Psoas muscle (tissue), 8 donors: ENCODE measurements around the gene INHBB. TPM values are rescaled to one million over a fixed set of nuclear protein-coding genes. Genes with fewer than 3 reads are reported as not detected.

ENCODE experiments used
- ATAC-seq, 4 donors: fragments of 200-7000 bp; cut with Tn5 transposase; one replicate each; pipeline ENCODE4 v1.9.1; 2020; ENCODE audit warnings: moderate library complexity in 3 of 4, mild to moderate bottlenecking in 2 of 4
- DNase-seq, 2 donors: peaks; one replicate each; pipeline ENCODE4 v3.0.0-alpha.2; 2020
- H3K27ac ChIP-seq: fragments of 200-600 bp; one replicate; pipeline ENCODE4 v1.8.0; 2022
- H3K27me3 ChIP-seq, 3 donors: fragments of 200-600 bp in 1 of 3; one replicate each; pipeline versions ENCODE4 v1.6.1 to v1.8.0; 2013 to 2022; ENCODE audit warnings: low read length in 2 of 3, mild to moderate bottlenecking in 2 of 3, moderate library complexity in 1 of 3; ENCODE audit not compliant: insufficient read depth in 3 of 3
- H3K36me3 ChIP-seq, 2 donors: fragments of 200-600 bp in 1 of 2; one replicate each; pipeline versions ENCODE4 v1.6.1 to v1.8.0; 2013 to 2022; ENCODE audit warnings: low read depth in 1 of 2, mild to moderate bottlenecking in 1 of 2, moderate library complexity in 1 of 2; ENCODE audit not compliant: insufficient read depth in 1 of 2
- H3K4me1 ChIP-seq: fragments of 200-600 bp; one replicate; pipeline ENCODE4 v1.8.0; 2022
- H3K4me3 ChIP-seq: fragments of 200-600 bp; one replicate; pipeline ENCODE4 v1.8.0; 2022; ENCODE audit warnings: mild to moderate bottlenecking
- H3K9me3 ChIP-seq: fragments of 200-600 bp; one replicate; pipeline ENCODE4 v1.8.0; 2022
- whole genome bisulfite sequencing, 3 donors: extraction: QIAGEN DNeasy Blood & Tissue Kit; methylation state at CpG; one replicate each; pipeline versions ENCODE4 v1.1.6 to v1.1.7; 2013; 5-methylcytosine and 5-hydroxymethylcytosine counted together
- intact Hi-C, 2 donors: fragments of 100-400 bp; cut with DNase I; formaldehyde crosslinking; loops; one replicate each; pipeline versions ENCODE4 v1.11.0 to v1.14.2; 2022
- polyA plus RNA-seq, 3 donors: library from polyadenylated mRNA; stranded (reverse); fragments of 200-250 nt; gene quantifications; one replicate each; pipeline ENCODE4 v1.2.3, GENCODE V29; 2013
- total RNA-seq, 4 donors: library from RNA; stranded (reverse); fragmentation: NEBNext Ultra II Directional in 2 of 4; extraction: Animal tissue kit (Norgen Biotek cat#: 25700) in 2 of 4; gene quantifications; one replicate each; pipeline versions ENCODE4 v1.2.1 to v1.2.4, GENCODE V29; 2021 to 2023
- TF ChIP-seq, protein P1 (sequence below): fragments of 200-600 bp; IDR thresholded peaks from one replicate; pipeline ENCODE4 v1.8.0; 2022; ENCODE audit warnings: antibody characterized with exemption
- donor health status: healthy with polysubstance abuse.
- donor health status: DM: no; HTN: no; CAD: no; lungs with moderate emphysema.
- donor health status: Bipolar disorder and iron deficiency.
- donor health status: healthy.
- donor health status: DM: yes; HTN: yes; CAD: no.
- donor health status: DM: no; HTN: no; CAD: no.
- donor health status: DM: no; HTN: no; CAD: no.
- donor health status: DM: yes; HTN: yes; CAD: no.

INHBB gene
- total and polyA plus RNA-seq, 7 donors = 2.9 to 20.0 (median 13.4) TPM

DNA sequence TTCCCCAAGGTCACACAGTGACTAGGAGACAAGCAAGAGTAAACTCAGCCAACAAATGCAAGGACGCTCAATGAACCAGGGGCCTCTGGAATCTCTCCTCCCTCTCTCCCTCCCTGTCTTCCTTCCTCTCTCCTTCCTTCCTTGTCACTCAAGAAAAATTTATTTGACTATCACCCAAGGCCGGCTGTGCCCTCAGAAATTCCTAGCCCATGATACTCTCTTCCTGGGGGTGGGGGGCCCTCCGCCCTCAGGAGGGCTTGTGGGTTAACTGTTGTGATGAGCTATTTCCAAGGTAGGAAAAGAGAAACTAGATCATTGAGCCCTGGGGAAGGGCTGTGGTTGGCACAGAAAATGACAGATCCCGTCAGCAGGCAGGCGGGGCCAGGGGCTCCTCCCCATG is 21.7 kb downstream of the INHBB start:
- WGBS, 3 donors = 75 to 84% (median 76%) methylated on average over 5 of the region's 5 CpGs
- ATAC-seq = no peak
- no peak overlapping the region for H3K4me3 ChIP-seq

DNA sequence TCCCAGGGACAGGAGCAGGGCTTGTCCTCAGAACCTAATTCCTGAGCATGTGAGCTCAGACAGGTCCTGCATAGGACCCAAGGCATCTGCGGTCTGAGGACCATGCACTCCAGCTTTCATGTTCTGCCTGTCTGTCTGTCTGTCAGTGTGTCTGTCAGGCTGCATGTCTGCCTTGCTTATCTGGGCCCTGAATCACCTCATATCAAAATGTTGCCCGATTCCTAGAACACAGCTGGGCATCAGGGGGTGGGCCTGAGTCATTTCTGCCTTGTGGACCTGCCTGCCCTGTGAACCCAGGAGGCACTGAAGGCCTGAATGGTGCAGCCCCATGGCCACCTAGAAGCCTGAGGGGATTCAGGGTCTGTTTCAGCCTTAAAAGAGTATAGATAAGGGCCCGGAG is 22.1 kb downstream of the INHBB start:
- peak in 1 of 2 donors; percentile 41 for DNase-seq

More for the DNA sequence above, 21.7 kb downstream of the INHBB start:
- DNase-seq = peak in 1 of 2 donors; percentile 3
- intact Hi-C loops = no loop called here
- Histone ChIP-seq H3K36me3 (no peaks in the 10 kb centered on the region), H3K27me3 (no peaks in the 10 kb centered on the region), H3K27ac (no peak overlapping the region), H3K4me1 (no peaks in the 10 kb centered on the region), H3K9me3 (no peaks in the 10 kb centered on the region)
- TF ChIP-seq, protein P1, sequence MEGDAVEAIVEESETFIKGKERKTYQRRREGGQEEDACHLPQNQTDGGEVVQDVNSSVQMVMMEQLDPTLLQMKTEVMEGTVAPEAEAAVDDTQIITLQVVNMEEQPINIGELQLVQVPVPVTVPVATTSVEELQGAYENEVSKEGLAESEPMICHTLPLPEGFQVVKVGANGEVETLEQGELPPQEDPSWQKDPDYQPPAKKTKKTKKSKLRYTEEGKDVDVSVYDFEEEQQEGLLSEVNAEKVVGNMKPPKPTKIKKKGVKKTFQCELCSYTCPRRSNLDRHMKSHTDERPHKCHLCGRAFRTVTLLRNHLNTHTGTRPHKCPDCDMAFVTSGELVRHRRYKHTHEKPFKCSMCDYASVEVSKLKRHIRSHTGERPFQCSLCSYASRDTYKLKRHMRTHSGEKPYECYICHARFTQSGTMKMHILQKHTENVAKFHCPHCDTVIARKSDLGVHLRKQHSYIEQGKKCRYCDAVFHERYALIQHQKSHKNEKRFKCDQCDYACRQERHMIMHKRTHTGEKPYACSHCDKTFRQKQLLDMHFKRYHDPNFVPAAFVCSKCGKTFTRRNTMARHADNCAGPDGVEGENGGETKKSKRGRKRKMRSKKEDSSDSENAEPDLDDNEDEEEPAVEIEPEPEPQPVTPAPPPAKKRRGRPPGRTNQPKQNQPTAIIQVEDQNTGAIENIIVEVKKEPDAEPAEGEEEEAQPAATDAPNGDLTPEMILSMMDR = no peak

DNA sequence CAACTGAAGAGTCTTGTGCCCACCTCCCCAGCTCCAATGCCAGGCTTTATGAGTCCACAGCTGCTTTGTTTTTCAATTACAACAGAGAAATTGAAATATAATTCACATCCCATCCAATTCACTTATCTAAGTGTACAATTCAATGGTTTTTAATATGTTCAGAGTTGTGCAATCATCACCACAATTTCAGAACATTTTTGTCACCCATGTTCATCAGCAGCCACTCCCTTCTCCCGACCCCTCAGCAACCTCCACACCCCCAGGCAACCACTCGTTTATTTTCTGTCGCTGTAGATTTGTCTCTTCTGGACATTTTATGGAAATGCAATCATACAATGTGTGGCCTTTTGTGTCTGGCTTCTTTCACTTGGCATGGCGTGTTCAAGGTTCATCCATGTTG is 23.3 kb downstream of the INHBB start:
- no peaks in the 10 kb centered on the region for H3K9me3 ChIP-seq
- H3K4me3 ChIP-seq = no peak overlapping the region
- H3K27ac ChIP-seq = no peak overlapping the region
- H3K27me3 ChIP-seq = no peaks in the 10 kb centered on the region
- DNase-seq (peak in 1 of 2 donors; percentile 4), ATAC-seq (no peak)
- WGBS, 3 donors = 93 to 95% (median 94%) methylated on average over 4 of the region's 4 CpGs
- H3K4me1 ChIP-seq = no peaks in the 10 kb centered on the region
- H3K36me3 ChIP-seq = no peaks in the 10 kb centered on the region
- TF ChIP-seq, protein P1 = no peak
- intact Hi-C loops = no loop called here

More for the DNA sequence above, 22.1 kb downstream of the INHBB start:
- TF ChIP-seq, protein P1 = no peak
- Histone ChIP-seq H3K4me1 (no peaks in the 10 kb centered on the region), H3K9me3 (no peaks in the 10 kb centered on the region), H3K4me3 (no peak overlapping the region), H3K27ac (no peak overlapping the region), H3K27me3 (no peaks in the 10 kb centered on the region), H3K36me3 (no peaks in the 10 kb centered on the region)
- ATAC-seq = no peak
- WGBS, 3 donors = 85 to 90% (median 86%) methylated on average over 3 of the region's 3 CpGs
- intact Hi-C loops = no loop called here

DNA sequence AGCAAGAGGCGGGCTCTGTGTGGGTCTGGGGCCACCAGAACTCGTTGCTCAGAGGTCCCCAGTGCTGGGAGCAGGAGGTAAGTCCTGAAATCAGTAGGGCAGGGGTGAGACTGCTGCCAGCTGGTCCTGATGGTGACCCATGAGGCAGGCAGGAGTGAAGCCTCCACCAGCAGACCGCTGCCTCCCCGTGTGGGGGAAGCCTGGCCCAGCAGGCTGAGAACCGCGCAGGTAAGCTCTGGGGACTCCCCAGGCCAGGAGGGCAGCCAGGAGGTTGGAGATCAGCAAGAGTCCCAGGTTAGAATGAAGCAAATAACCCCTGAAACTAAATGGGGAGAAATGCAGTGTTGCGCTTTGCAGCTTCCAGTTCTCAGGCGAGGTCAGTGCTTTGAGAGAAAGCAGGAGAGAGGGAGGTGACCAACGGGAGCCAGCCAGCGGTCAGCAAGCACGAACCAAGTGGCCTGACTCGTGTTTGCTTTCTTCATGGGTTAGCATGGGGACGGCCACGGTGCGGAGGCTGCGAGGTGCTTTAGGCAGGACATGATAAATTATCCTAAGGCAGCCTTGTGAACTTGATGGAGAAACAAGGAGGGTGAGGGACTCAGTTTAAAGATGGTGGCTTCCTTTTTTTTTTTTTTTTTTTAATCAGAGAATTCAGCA is 26.2 kb downstream of the INHBB start:
- H3K9me3 ChIP-seq = no peaks in the 10 kb centered on the region
- H3K27me3 ChIP-seq = no peaks in the 10 kb centered on the region
- H3K4me1 ChIP-seq = no peaks in the 10 kb centered on the region
- ATAC-seq (no peak), DNase-seq (peak; percentile 3 to 30)
- no peaks in the 10 kb centered on the region for H3K36me3 ChIP-seq
- intact Hi-C loops = no loop called here
- no peak overlapping the region for H3K4me3 ChIP-seq
- no peak overlapping the region for H3K27ac ChIP-seq
- TF ChIP-seq, protein P1 = no peak
- WGBS, 3 donors = 76 to 84% (median 80%) methylated on average over 16 of the region's 16 CpGs

DNA sequence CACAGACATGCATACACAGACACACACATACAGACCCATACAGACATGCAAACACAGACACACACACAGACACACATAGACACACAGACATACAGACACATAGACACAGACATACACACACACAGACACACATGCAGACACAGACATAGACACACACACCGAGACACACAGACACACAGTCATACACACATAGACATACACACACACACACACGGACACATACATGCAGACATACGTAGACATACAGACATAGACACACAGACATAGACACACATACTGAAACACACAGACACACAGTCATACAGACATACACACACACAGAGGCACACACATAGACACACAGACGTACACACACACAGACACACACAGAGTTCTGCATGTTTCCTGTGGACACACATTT is 26.9 kb downstream of the INHBB start:
- WGBS, 3 donors = 94 to 96% (median 94%) methylated on average over 4 of the region's 4 CpGs
- H3K4me3 ChIP-seq = no peak overlapping the region
- peak in 1 of 2 donors; percentile 1 for DNase-seq

More for the DNA sequence above, 26.9 kb downstream of the INHBB start:
- TF ChIP-seq, protein P1 = no peak
- Histone ChIP-seq H3K27ac (no peak overlapping the region), H3K9me3 (no peaks in the 10 kb centered on the region), H3K36me3 (no peaks in the 10 kb centered on the region), H3K4me1 (no peaks in the 10 kb centered on the region), H3K27me3 (no peaks in the 10 kb centered on the region)
- no peak for ATAC-seq
- intact Hi-C loops = no loop called here
